ENCODE measurements around the gene NVL.
"Not testable (repeated sequence)": the region's sequence is repeated elsewhere in the genome, so short reads cannot be mapped to it uniquely, and the experiment has no call there.

NVL gene

GRCh38 chr1:224329842-224330753 lies at the start of gene NVL:
Gene NVL, minus strand, starts transcription at chr1:224330172. Its CDS starts 45 bp downstream, at chr1:224330127.
- peak; percentile 57 to 67 for DNase-seq (ENCODE audit: low read depth in 1 of 2, low spot score in 1 of 2)

GRCh38 chr1:224378855-224379631 lies 49.1 kb upstream of the NVL start:
- no peak for DNase-seq (ENCODE audit: low read depth in 1 of 2, low spot score in 1 of 2)

GRCh38 chr1:224377676-224378006 lies 47.7 kb upstream of the NVL start:
- no peak for DNase-seq (ENCODE audit: low read depth in 1 of 2, low spot score in 1 of 2)

- DNase-seq (ENCODE audit: low read depth in 1 of 2, low spot score in 1 of 2), result no peak
Observed at GRCh38 chr1:224375059-224375458, 45.1 kb upstream of the NVL start.

GRCh38 chr1:224373008-224373590 lies 43.1 kb upstream of the NVL start:
- no peak for DNase-seq (ENCODE audit: low read depth in 1 of 2, low spot score in 1 of 2)

GRCh38 chr1:224368409-224368808 lies 38.4 kb upstream of the NVL start:
- DNase-seq (ENCODE audit: low read depth in 1 of 2, low spot score in 1 of 2), result no peak

GRCh38 chr1:224359207-224359606 lies 29.2 kb upstream of the NVL start:
- no peak for DNase-seq (ENCODE audit: low read depth in 1 of 2, low spot score in 1 of 2)

- DNase-seq (ENCODE audit: low read depth in 1 of 2, low spot score in 1 of 2), result no peak
Observed at GRCh38 chr1:224358237-224358636, 28.3 kb upstream of the NVL start.

GRCh38 chr1:224357626-224358124 lies 27.7 kb upstream of the NVL start:
- no peak for DNase-seq (ENCODE audit: low read depth in 1 of 2, low spot score in 1 of 2)

GRCh38 chr1:224356685-224357625 lies 27.0 kb upstream of the NVL start, which contains the start of gene CNIH4:
Gene CNIH4, plus strand, starts transcription at chr1:224356879. Its CDS starts 46 bp downstream, at chr1:224356925.
- peak; percentile 74 to 83 for DNase-seq (ENCODE audit: low read depth in 1 of 2, low spot score in 1 of 2)

- no peak for DNase-seq (ENCODE audit: low read depth in 1 of 2, low spot score in 1 of 2)
Observed at GRCh38 chr1:224353975-224354925, 24.3 kb upstream of the NVL start.

GRCh38 chr1:224352436-224353085 lies 22.6 kb upstream of the NVL start:
- DNase-seq (ENCODE audit: low read depth in 1 of 2, low spot score in 1 of 2), result not testable (repeated sequence)

GRCh38 chr1:224349716-224350115 lies 19.7 kb upstream of the NVL start:
- DNase-seq (ENCODE audit: low read depth in 1 of 2, low spot score in 1 of 2), result not testable (repeated sequence)

- no peak for DNase-seq (ENCODE audit: low read depth in 1 of 2, low spot score in 1 of 2)
Observed at GRCh38 chr1:224348137-224348536, 18.2 kb upstream of the NVL start.

GRCh38 chr1:224343679-224344078 lies 13.7 kb upstream of the NVL start:
- DNase-seq (ENCODE audit: low read depth in 1 of 2, low spot score in 1 of 2), result no peak

GRCh38 chr1:224340453-224341384 lies 10.7 kb upstream of the NVL start:
- peak in 1 of 2 donors; percentile 8 for DNase-seq (ENCODE audit: low read depth in 1 of 2, low spot score in 1 of 2)

- no peak for DNase-seq (ENCODE audit: low read depth in 1 of 2, low spot score in 1 of 2)
Observed at GRCh38 chr1:224339442-224340033, 9.6 kb upstream of the NVL start.

Data from activated T-helper 1 cell treated with anti-CD3 and anti-CD28 coated beads, Interleukin-2, amount 50 U/mL, for 16 hours (primary cell).